HEK293 (cell line): ENCODE measurements around the gene URAD.

Experiments used
- CTCF ChIA-PET: fragments of 350-600 bp; formaldehyde crosslinking; extraction: SDS; loops from one replicate; lab custom pipeline; 2021; ENCODE audit warnings: antibody characterized with exemption; lab: Yijun Ruan, JAX
- POLR2A ChIA-PET: fragments of 300-600 bp; formaldehyde crosslinking; extraction: SDS; loops from one replicate; lab custom pipeline; 2020; ENCODE audit warnings: antibody characterized with exemption, inconsistent platforms; lab: Yijun Ruan, JAX
- H3K27ac ChIP-seq: fragments of 200-500 bp; sonication (Bioruptor generic); 2 replicates; pipeline ENCODE4 v1.5.1; 2014; ENCODE audit warnings: low read depth, low read length, control low read depth, inconsistent platforms; ENCODE audit errors: extremely low read depth
- H3K36me3 ChIP-seq, 2 experiments: fragments of 200-500 bp in 1 of 2; sonication (Bioruptor generic) in 1 of 2; 1 replicate in 1 of 2; 2 replicates in 1 of 2; pipeline ENCODE4 v1.5.1; 2014 to 2017; ENCODE audit warnings: inconsistent platforms in 2 of 2, low read length in 2 of 2; ENCODE audit not compliant: control insufficient read depth in 2 of 2, insufficient read depth in 1 of 2
- H3K4me1 ChIP-seq: fragments of 200-500 bp; sonication (Bioruptor generic); 2 replicates; pipeline ENCODE4 v1.5.1; 2014; ENCODE audit warnings: mild to moderate bottlenecking, low read length, inconsistent platforms; ENCODE audit not compliant: control insufficient read depth, insufficient read depth
- H3K4me3 ChIP-seq: 2 replicates; pipeline ENCODE4 v1.5.1; 2011; ENCODE audit warnings: low read depth, mild to moderate bottlenecking, control low read depth, low read length, moderate library complexity
- H3K9me3 ChIP-seq: fragments of 200-500 bp; sonication (Bioruptor generic); 2 replicates; pipeline ENCODE4 v1.5.1; 2014; ENCODE audit warnings: low read depth, low read length, inconsistent platforms; ENCODE audit not compliant: control insufficient read depth, insufficient read depth
- BCL11B ChIP-seq: fragments of 450-650 bp; formaldehyde crosslinking; IDR thresholded peaks from 2 replicates; pipeline ENCODE4 v1.5.1; 2016; ENCODE audit warnings: low read depth, missing biosample characterization, missing genetic modification characterization
- GLIS2 ChIP-seq: fragments of 450-650 bp; formaldehyde crosslinking; IDR thresholded peaks from 2 replicates; pipeline ENCODE4 v1.5.1; 2016; ENCODE audit warnings: missing biosample characterization, missing genetic modification characterization
- KLF10 ChIP-seq: fragments of 450-650 bp; IDR thresholded peaks from 2 replicates; pipeline ENCODE4 v1.5.1; 2018; ENCODE audit warnings: missing biosample characterization, mild to moderate bottlenecking, missing genetic modification characterization
- SP7 ChIP-seq: fragments of 450-650 bp; formaldehyde crosslinking; IDR thresholded peaks from 2 replicates; pipeline ENCODE4 v1.5.1; 2016; ENCODE audit warnings: missing biosample characterization, missing genetic modification characterization
- YY2 ChIP-seq: fragments of 450-650 bp; formaldehyde crosslinking; IDR thresholded peaks from 2 replicates; pipeline ENCODE4 v1.5.1; 2016; ENCODE audit warnings: missing biosample characterization, missing genetic modification characterization
- ZNF138 ChIP-seq: fragments of 450-650 bp; formaldehyde crosslinking; IDR thresholded peaks from 2 replicates; pipeline ENCODE4 v1.5.1; 2016; ENCODE audit warnings: missing biosample characterization, missing genetic modification characterization, borderline replicate concordance
- ZNF146 ChIP-seq: fragments of 450-650 bp; formaldehyde crosslinking; IDR thresholded peaks from 2 replicates; pipeline ENCODE4 v1.5.1; 2016; ENCODE audit warnings: missing biosample characterization, missing genetic modification characterization
- ZNF175 ChIP-seq: fragments of 450-650 bp; formaldehyde crosslinking; IDR thresholded peaks from 2 replicates; pipeline ENCODE4 v1.5.1; 2016; ENCODE audit warnings: missing biosample characterization, missing genetic modification characterization
- ZNF202 ChIP-seq: fragments of 450-650 bp; formaldehyde crosslinking; IDR thresholded peaks from 2 replicates; pipeline ENCODE4 v1.5.1; 2016; ENCODE audit warnings: missing biosample characterization, missing genetic modification characterization, borderline replicate concordance
- ZNF416 ChIP-seq: fragments of 450-650 bp; formaldehyde crosslinking; IDR thresholded peaks from 2 replicates; pipeline ENCODE4 v1.5.1; 2016; ENCODE audit warnings: missing biosample characterization, missing genetic modification characterization
- ZNF501 ChIP-seq: fragments of 450-650 bp; formaldehyde crosslinking; IDR thresholded peaks from 2 replicates; pipeline ENCODE4 v1.5.1; 2016; ENCODE audit warnings: missing biosample characterization, missing genetic modification characterization
- ZNF548 ChIP-seq: fragments of 450-650 bp; formaldehyde crosslinking; IDR thresholded peaks from 2 replicates; pipeline ENCODE4 v1.5.1; 2016; ENCODE audit warnings: missing biosample characterization, missing genetic modification characterization
- ZNF561 ChIP-seq: fragments of 450-650 bp; IDR thresholded peaks from 2 replicates; pipeline ENCODE4 v1.5.1; 2018; ENCODE audit warnings: missing biosample characterization, missing genetic modification characterization, borderline replicate concordance
- ZNF654 ChIP-seq: fragments of 450-650 bp; formaldehyde crosslinking; IDR thresholded peaks from 2 replicates; pipeline ENCODE4 v1.5.1; 2016; ENCODE audit warnings: low read depth, missing biosample characterization, missing genetic modification characterization
- ZSCAN16 ChIP-seq: fragments of 450-650 bp; formaldehyde crosslinking; IDR thresholded peaks from 2 replicates; pipeline ENCODE4 v1.5.1; 2016; ENCODE audit warnings: missing biosample characterization, missing genetic modification characterization
- TF ChIP-seq, protein P1 (sequence below): fragments of 450-650 bp; formaldehyde crosslinking; optimal IDR thresholded peaks from 2 replicates; pipeline ENCODE3; 2016; ENCODE audit warnings: missing biosample characterization, mild to moderate bottlenecking, missing genetic modification characterization
- TF ChIP-seq, protein P2 (sequence below): fragments of 450-650 bp; formaldehyde crosslinking; IDR thresholded peaks from 2 replicates; pipeline ENCODE4 v1.5.1; 2016; ENCODE audit warnings: missing biosample characterization, missing genetic modification characterization
- TF ChIP-seq, protein P3 (sequence below): fragments of 450-650 bp; formaldehyde crosslinking; IDR thresholded peaks from 2 replicates; pipeline ENCODE4 v1.5.1; 2017; ENCODE audit warnings: missing biosample characterization, missing genetic modification characterization
- TF ChIP-seq, protein P4 (sequence below): fragments of 450-650 bp; formaldehyde crosslinking; conservative IDR thresholded peaks from 2 replicates; pipeline ENCODE4 v1.5.1; 2016; ENCODE audit warnings: low read depth, missing biosample characterization, missing genetic modification characterization
- TF ChIP-seq, protein P5 (sequence below): fragments of 450-650 bp; IDR thresholded peaks from 2 replicates; pipeline ENCODE4 v1.5.1; 2018; ENCODE audit warnings: missing biosample characterization, mild to moderate bottlenecking, missing genetic modification characterization

Gene URAD

DNA sequence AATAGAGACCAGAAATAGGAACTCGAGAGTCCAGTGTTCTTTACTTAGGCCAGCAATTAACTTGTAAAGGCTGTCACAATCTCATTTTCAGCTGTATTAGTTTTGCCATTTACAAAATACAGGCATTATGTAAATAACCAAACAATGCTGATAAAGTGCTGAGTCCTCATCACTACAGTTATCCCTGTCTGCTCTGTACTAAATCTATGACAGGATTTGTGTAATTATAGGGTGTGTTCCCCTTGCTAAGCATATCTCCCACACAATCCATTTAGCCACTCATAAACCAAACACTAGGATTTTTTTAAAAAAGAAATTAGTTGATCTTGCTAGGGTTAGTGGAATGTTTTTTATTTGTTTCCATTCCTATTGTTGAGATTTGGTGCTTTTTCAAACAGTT lies 45.5 kb downstream of the URAD start:
- ChIA-PET CTCF (interaction anchor here (0.7 to 2.0 kb wide), 5 partner anchors 11 to 606 kb away, joined by 3 to 7 read pairs (median 3); partner anchors contain the start of gene PDX1), POLR2A (no interaction called here)
- H3K27ac ChIP-seq, result no peak overlapping the region
- H3K4me3 ChIP-seq, result no peak overlapping the region
- H3K36me3 ChIP-seq, result no peaks in the 10 kb centered on the region
- H3K9me3 ChIP-seq, result no peaks in the 10 kb centered on the region
- H3K4me1 ChIP-seq, result no peaks in the 10 kb centered on the region
- TF ChIP-seq SP7, result peak; percentile 74; the same call in 1 of the 2 replicates
- no peak for TF ChIP-seq YY2 (tag by site-specific recombination)
- no peak for TF ChIP-seq ZNF501
- TF ChIP-seq, protein P1, sequence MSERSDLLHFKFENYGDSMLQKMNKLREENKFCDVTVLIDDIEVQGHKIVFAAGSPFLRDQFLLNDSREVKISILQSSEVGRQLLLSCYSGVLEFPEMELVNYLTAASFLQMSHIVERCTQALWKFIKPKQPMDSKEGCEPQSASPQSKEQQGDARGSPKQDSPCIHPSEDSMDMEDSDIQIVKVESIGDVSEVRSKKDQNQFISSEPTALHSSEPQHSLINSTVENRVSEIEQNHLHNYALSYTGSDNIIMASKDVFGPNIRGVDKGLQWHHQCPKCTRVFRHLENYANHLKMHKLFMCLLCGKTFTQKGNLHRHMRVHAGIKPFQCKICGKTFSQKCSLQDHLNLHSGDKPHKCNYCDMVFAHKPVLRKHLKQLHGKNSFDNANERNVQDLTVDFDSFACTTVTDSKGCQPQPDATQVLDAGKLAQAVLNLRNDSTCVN (tag by site-specific recombination), result no peak
- TF ChIP-seq, protein P2, sequence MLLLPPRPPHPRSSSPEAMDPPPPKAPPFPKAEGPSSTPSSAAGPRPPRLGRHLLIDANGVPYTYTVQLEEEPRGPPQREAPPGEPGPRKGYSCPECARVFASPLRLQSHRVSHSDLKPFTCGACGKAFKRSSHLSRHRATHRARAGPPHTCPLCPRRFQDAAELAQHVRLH (tag by site-specific recombination), result no peak
- no peak for TF ChIP-seq KLF10

DNA sequence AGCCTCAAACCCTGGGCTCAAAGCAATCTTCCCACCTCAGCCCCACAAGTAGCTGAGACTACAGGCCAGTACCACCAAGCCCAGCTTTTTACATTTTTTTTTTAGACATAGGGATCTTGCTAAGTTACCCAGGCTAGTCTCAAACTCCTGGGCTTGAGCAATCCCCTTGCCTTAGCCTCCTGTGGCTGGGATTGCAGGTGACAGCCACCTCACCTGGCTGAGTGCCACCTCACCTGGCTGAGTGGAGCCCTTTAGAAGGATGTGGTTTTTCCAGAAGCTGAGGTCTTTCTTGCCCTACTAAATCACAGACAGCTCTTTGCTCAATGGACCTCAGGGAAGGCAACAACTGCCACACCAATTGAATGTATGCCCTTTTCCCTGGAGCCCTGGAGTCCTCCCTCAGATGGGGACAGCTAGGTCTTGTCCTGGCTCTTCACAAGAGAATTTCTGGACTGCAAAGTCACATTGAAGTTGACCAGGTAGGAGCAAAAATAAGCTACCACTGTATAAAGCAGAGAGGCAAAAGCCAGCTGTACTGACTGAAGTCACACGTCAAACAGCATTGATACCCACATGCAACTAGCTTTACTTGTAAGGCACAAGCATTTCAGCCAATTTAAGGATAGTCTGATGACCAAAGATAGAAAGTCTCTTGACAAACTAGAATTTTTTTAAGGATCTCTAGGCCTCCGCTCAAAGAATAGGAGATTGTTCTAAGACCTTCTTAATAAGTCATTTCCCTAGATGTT lies 54.7 kb downstream of the URAD start:
- POLR2A ChIA-PET, result no interaction called here
- CTCF ChIA-PET, result interaction anchor here (0.8 kb wide), 1 partner anchor 356 kb away, joined by 3 read pairs; no protein-coding TSS in a partner anchor
- TF ChIP-seq ZNF416 (tag by site-specific recombination) (no peak), ZNF561 (tag by site-specific recombination) (no peak), ZNF175 (tag by site-specific recombination) (no peak)
- TF ChIP-seq, protein P3, sequence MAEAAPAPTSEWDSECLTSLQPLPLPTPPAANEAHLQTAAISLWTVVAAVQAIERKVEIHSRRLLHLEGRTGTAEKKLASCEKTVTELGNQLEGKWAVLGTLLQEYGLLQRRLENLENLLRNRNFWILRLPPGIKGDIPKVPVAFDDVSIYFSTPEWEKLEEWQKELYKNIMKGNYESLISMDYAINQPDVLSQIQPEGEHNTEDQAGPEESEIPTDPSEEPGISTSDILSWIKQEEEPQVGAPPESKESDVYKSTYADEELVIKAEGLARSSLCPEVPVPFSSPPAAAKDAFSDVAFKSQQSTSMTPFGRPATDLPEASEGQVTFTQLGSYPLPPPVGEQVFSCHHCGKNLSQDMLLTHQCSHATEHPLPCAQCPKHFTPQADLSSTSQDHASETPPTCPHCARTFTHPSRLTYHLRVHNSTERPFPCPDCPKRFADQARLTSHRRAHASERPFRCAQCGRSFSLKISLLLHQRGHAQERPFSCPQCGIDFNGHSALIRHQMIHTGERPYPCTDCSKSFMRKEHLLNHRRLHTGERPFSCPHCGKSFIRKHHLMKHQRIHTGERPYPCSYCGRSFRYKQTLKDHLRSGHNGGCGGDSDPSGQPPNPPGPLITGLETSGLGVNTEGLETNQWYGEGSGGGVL (tag by site-specific recombination), result no peak
- TF ChIP-seq, protein P4, sequence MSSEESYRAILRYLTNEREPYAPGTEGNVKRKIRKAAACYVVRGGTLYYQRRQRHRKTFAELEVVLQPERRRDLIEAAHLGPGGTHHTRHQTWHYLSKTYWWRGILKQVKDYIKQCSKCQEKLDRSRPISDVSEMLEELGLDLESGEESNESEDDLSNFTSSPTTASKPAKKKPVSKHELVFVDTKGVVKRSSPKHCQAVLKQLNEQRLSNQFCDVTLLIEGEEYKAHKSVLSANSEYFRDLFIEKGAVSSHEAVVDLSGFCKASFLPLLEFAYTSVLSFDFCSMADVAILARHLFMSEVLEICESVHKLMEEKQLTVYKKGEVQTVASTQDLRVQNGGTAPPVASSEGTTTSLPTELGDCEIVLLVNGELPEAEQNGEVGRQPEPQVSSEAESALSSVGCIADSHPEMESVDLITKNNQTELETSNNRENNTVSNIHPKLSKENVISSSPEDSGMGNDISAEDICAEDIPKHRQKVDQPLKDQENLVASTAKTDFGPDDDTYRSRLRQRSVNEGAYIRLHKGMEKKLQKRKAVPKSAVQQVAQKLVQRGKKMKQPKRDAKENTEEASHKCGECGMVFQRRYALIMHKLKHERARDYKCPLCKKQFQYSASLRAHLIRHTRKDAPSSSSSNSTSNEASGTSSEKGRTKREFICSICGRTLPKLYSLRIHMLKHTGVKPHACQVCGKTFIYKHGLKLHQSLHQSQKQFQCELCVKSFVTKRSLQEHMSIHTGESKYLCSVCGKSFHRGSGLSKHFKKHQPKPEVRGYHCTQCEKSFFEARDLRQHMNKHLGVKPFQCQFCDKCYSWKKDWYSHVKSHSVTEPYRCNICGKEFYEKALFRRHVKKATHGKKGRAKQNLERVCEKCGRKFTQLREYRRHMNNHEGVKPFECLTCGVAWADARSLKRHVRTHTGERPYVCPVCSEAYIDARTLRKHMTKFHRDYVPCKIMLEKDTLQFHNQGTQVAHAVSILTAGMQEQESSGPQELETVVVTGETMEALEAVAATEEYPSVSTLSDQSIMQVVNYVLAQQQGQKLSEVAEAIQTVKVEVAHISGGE (tag by site-specific recombination), result no peak

DNA sequence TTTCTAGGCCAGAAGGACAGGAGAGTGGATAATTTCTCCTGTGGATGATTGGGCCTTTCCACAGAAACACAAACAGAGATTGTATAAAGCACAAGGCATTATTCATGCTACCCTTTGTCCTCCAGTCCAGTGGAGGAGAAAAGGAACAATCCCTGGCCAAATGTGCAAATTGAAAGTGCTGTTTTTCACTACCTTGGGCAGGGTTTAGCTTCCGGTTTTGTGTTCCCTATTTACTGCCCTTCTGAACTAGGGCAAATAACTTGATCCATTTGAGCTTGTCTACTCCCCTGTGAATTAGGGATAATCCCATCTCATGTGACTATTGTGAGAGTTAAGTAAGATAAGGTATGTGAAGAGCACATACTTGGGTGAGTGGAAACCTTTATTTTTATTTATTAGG lies 55.4 kb downstream of the URAD start:
- Histone ChIP-seq H3K4me1 (no peaks in the 10 kb centered on the region), H3K9me3 (no peaks in the 10 kb centered on the region), H3K27ac (no peak overlapping the region), H3K4me3 (no peak overlapping the region), H3K36me3 (no peaks in the 10 kb centered on the region)
- ChIA-PET POLR2A (no interaction called here), CTCF (no interaction called here)
- TF ChIP-seq ZNF146 (tag by site-specific recombination) (no peak), GLIS2 (no peak), ZNF548 (tag by site-specific recombination) (no peak), ZNF202 (tag by site-specific recombination) (no peak), ZNF654 (no peak), ZNF138 (tag by site-specific recombination) (no peak), ZSCAN16 (tag by site-specific recombination) (no peak), BCL11B (tag by site-specific recombination) (no peak)
- TF ChIP-seq, protein P5, sequence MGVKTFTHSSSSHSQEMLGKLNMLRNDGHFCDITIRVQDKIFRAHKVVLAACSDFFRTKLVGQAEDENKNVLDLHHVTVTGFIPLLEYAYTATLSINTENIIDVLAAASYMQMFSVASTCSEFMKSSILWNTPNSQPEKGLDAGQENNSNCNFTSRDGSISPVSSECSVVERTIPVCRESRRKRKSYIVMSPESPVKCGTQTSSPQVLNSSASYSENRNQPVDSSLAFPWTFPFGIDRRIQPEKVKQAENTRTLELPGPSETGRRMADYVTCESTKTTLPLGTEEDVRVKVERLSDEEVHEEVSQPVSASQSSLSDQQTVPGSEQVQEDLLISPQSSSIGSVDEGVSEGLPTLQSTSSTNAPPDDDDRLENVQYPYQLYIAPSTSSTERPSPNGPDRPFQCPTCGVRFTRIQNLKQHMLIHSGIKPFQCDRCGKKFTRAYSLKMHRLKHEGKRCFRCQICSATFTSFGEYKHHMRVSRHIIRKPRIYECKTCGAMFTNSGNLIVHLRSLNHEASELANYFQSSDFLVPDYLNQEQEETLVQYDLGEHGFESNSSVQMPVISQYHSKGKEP (tag by site-specific recombination), result no peak
- TF ChIP-seq, protein P1 (tag by site-specific recombination), result no peak

More for the DNA sequence above, 54.7 kb downstream of the URAD start:
- no peak overlapping the region for H3K27ac ChIP-seq
- no peaks in the 10 kb centered on the region for H3K36me3 ChIP-seq
- no peaks in the 10 kb centered on the region for H3K4me1 ChIP-seq
- H3K9me3 ChIP-seq, result no peaks in the 10 kb centered on the region
- no peak overlapping the region for H3K4me3 ChIP-seq
